IPS-18a (cell line): ENCODE results near the gene APOBEC3A.
"Not testable (repeated sequence)": the region's sequence is repeated elsewhere in the genome, so short reads cannot be mapped to it uniquely, and the experiment has no call there.

ENCODE experiments used
- H3K27ac ChIP-seq: one replicate; pipeline ENCODE4 v1.5.1; 2013; ENCODE audit warnings: low read length
- H3K27me3 ChIP-seq: one replicate; pipeline ENCODE4 v1.6.1; 2013; ENCODE audit warnings: mild to moderate bottlenecking, low read length; ENCODE audit not compliant: control insufficient read depth, insufficient read depth
- H3K36me3 ChIP-seq: one replicate; pipeline ENCODE4 v1.6.1; 2013; ENCODE audit warnings: low read depth, low read length; ENCODE audit not compliant: control insufficient read depth
- H3K4me1 ChIP-seq: one replicate; pipeline ENCODE4 v1.6.1; 2013; ENCODE audit warnings: low read depth, low read length; ENCODE audit not compliant: control insufficient read depth
- H3K4me3 ChIP-seq: one replicate; pipeline ENCODE4 v1.5.1; 2013; ENCODE audit warnings: low read length
- H3K9ac ChIP-seq: one replicate; pipeline ENCODE4 v1.6.1; 2013; ENCODE audit warnings: mild to moderate bottlenecking, low read length, moderate library complexity
- H3K9me3 ChIP-seq: one replicate; pipeline ENCODE4 v1.6.1; 2013; ENCODE audit warnings: low read depth, low read length; ENCODE audit not compliant: control insufficient read depth

Gene APOBEC3A

DNA sequence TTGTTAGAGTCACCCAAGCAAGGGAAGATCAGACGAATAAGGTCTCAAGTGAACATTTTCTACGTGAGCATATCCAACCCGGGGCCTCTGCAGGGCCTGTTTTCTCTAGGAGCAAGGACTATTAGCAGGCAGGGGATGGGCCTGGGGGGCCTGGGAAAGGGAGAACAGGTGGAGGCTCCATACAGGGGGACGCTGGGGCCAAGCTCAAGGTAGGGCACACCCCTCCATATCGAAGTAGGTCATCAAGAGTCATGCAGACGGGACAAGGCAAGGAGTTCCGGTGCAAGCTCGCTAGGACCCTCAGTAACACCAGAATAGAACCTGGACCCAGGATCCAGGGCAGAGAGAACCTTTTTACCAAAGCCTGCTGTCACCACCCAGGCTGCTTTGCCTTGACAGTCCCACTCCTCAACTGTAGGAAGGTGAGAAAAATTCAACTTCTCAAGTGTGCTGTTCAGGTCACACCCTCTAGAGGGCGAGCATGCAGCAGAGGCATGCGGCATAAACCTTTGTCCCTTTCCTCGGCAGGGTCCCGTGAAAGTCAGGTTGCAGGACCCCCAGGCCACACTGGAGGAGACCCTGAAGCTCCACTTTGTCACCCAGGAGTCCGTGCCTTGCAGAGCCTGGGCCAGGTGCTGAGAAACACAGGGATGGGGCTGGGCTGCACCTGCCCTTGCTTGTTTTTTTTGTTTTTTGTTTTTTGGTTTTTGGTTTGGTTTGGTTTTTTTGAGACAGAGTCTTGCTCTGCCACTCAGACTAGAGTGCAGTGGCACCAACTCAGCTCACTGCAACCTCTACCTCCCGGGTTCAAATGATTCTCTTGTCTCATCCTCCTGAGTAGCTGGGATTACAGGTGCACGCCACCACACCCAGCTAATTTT is 16.1 kb downstream of the APOBEC3A start:
- H3K27ac ChIP-seq, result no peak overlapping the region
- no peaks in the 10 kb centered on the region for H3K27me3 ChIP-seq
- peaks cover 5% of the 10 kb centered on the region for H3K9me3 ChIP-seq
- H3K4me3 ChIP-seq, result no peak overlapping the region
- H3K9ac ChIP-seq, result no peak overlapping the region
- no peaks in the 10 kb centered on the region for H3K36me3 ChIP-seq
- H3K4me1 ChIP-seq, result no peaks in the 10 kb centered on the region

DNA sequence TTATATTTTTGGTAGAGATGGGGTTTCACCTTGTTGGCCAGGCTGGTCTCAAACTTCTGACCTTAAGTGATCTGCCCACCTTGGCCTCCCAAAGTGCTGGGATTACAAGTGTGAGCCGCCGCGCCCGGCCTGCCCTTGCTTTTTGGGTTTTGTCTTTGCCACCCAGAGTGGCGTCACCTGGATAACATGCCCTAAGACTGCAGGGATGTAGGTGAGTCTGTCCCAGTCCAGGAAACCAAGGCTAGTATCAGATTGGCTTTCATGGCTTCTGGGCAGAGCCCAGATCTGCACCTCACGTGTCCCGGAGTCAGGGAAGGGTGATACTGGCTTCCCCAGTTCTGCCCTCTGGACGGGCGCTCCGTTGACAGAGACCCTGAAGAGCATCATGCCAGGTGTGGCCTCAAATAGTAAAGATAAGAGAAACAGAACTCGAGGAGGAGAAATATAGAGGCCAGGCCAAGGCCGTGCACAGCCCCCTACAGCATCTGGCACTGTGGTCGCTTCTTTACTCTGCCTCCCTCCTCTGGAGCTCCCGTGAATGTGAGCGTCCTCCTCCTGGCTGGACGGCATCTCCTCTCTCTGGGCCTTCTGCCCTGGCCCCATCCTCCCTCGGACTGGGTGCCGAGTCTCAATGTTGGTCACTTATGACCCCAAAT is 16.9 kb downstream of the APOBEC3A start:
- Histone ChIP-seq H3K27me3 (no peaks in the 10 kb centered on the region), H3K9ac (no peak overlapping the region), H3K4me3 (no peak overlapping the region), H3K4me1 (no peaks in the 10 kb centered on the region), H3K9me3 (peaks cover 5% of the 10 kb centered on the region), H3K27ac (no peak overlapping the region), H3K36me3 (no peaks in the 10 kb centered on the region)

DNA sequence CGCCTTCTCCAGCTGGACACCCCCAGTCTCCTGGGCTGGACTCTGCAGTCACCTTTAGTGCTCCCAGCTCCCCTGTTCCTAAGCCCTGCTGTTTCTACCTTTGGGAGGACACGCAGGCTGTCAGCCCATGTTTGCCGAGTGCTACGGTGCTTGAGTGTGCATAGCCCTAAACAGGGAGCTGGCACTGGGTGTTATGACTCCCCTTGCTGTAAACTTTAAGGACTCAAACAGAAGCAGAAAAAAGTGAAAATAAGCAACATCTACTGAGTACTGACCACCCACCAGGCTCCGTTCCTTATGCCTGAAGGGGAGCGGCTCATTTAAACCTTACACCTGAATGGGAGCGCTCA is 17.4 kb downstream of the APOBEC3A start:
- Histone ChIP-seq H3K4me1 (no peaks in the 10 kb centered on the region), H3K27me3 (no peaks in the 10 kb centered on the region), H3K36me3 (no peaks in the 10 kb centered on the region), H3K4me3 (no peak overlapping the region), H3K9me3 (peaks cover 5% of the 10 kb centered on the region), H3K27ac (no peak overlapping the region), H3K9ac (no peak overlapping the region)

DNA sequence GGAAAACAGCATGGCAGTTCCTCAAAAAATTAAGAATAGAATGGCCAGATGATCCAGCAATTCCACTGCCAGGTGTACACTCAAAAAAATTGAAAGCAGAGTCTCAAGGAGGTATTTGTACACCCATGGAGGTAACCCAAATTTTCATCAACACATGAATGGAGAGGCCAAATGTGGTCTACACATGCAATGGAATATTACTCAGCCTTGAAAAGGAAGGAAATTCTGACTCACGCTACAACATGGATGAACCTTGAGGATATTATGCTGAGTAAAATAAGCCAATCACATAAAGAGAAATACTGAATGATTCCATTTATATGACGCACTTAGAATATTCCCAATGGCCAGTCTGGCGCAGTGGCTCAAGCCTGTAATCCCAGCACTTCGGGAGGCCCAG is 19.9 kb downstream of the APOBEC3A start:
- H3K9me3 ChIP-seq, H3K27ac ChIP-seq, H3K9ac ChIP-seq, H3K36me3 ChIP-seq, H3K4me3 ChIP-seq, H3K27me3 ChIP-seq, H3K4me1 ChIP-seq: not testable (repeated sequence)

DNA sequence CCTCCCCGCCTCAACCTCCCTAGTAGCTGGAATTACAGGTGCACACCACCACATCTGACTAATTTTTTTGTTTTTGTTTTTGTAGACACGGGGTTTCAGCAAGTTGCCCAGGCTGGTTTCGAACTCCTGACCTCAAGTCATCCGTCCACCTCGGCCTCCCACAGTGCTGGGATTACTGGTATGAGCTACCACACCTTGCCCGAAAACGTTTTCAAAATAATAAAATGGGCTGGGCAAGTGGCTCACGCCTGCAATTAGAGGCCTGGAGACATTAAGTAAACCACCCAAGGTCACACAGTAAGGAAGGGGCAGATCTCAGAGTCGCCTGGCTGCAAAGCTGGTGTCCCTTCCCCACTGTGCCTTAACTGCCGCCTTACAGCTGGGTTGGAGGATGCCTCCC is 23.2 kb downstream of the APOBEC3A start:
- H3K4me1 ChIP-seq, result peaks cover 11% of the 10 kb centered on the region
- H3K4me3 ChIP-seq, result peak overlapping the region; percentile 21
- not testable (repeated sequence) for H3K27me3 ChIP-seq, H3K36me3 ChIP-seq, H3K9ac ChIP-seq, H3K27ac ChIP-seq, H3K9me3 ChIP-seq

DNA sequence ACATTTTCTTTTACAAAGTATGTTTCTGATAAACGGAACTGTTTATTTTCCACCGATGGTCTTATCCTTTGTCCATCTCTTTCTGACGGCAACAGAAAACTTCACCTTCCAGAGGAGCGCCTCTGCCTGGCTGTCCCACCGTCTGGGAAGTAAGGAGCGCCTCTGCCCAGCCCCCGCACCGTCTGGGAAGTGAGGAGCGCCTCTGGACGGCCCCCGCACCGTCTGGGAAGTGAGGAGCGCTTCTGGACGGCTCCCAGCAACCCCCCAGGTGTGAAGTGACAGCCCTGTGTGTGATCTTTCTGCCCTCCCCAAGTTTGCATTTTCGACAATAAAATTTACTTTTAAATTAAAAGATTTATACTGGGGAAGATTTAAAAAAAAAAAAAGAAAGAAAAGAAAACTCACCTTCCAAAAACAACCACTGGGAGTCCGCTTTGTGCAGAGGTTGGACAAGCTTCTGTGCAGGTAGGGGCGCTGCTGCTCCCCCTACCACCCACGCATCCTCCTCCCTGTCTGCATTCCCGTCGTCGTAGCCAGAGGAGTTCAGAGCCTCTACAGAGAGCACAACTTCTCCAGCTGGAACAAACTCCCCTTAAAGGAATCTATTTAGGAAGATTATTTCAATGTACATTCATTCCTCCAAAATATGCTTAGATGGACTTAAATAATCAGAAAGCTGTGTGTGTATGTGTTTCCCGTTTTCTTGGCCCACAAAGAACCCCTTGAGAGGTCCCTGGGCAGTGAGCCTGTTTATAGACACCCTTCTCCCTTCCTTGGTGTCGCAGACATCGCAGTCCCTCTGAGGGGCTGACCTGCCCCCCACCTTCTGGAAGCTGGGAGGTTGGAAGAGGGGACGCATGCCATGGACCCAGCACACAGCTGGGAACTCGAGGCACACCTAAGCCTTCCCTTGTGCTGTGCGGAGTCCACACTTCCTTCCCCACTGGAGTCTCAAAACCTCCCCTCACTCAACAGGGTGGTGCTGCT is 23.9 kb downstream of the APOBEC3A start:
- Histone ChIP-seq H3K36me3 (peaks cover 4% of the 10 kb centered on the region), H3K9ac (no peak overlapping the region), H3K27ac (no peak overlapping the region), H3K4me3 (peak overlapping the region; percentile 40), H3K4me1 (peaks cover 11% of the 10 kb centered on the region), H3K27me3 (peaks cover 4% of the 10 kb centered on the region), H3K9me3 (peaks cover 5% of the 10 kb centered on the region)

DNA sequence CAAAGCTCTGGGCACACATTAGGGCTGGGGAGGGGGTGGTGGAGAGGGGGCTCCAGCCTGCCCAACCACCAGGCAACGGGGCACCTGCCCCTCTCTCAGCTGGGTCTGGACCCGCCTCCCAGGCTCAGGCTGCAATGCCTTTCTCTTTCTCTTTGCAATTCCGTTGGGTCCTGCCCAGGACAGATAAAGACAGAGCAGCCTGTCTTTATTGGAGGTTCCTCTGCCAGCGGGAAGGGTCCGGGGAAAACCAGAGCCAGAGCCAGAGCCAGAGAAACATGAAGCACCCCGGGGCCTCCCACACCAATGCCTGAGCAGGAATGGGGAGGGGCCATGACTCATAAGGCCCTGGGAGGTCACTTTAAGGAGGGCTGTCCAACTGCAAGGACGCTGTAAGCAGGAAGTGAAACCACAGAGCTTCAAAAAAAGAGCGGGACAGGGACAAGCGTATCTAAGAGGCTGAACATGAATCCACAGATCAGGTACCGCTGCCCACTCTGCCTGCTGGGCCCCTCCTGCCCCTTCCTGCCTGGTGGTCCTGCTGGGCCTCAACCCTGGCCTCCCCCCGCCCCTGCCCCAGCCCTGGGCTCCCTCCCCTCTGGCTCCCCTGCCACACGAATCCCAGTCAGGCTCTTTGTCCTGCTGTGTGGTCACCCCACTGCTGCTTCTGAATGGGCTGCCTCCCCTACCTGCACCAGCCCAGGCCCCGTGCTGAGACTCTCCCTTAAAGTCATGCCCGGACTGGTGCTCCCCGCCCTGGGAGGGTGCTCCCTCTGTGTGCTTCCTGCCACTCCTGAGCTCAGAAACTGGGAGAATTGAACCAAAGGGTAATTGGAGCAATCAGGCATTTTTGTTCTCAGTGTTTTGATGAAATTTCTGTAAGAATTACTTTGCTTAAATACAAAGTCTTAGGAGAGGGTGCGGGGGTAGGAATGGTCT is 24.9 kb downstream of the APOBEC3A start, which contains the start of gene APOBEC3B:
Gene APOBEC3B (plus strand): TSS at position 356 of the 936 bp plus-strand sequence. CDS start 107 bp downstream, at position 463.
- Histone ChIP-seq H3K9ac (peak within 1 kb of the TSS; percentile 16), H3K9me3 (no peaks in the 10 kb centered on the region), H3K4me3 (peak within 1 kb of the TSS; percentile 40), H3K27me3 (peaks cover 4% of the 10 kb centered on the region), H3K27ac (no peak within 1 kb of the TSS), H3K36me3 (peaks cover 4% of the 10 kb centered on the region), H3K4me1 (peaks cover 11% of the 10 kb centered on the region)

DNA sequence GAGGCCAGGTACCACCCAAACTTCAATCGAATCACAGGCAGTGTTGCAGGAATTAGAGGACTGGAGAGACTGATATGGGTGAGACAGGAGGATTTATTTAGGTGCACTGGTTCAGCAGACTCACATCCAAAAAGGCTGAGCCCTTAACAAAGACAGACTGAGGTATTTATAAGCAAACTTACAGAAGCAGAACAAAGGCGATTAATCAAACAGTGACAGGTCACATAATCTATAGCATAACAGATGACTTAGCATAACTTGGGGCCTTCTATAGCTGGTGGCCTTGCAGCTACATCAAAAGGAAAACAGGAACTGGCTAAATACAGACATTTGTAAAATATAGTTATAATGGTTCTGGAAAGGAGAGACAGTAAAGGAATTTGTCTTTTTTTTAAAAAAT is 26.8 kb downstream of the APOBEC3A start:
- H3K36me3 ChIP-seq, result peaks cover 4% of the 10 kb centered on the region
- H3K27ac ChIP-seq, result no peak overlapping the region
- no peak overlapping the region for H3K4me3 ChIP-seq
- H3K9me3 ChIP-seq, result no peaks in the 10 kb centered on the region
- H3K9ac ChIP-seq, result no peak overlapping the region
- peaks cover 11% of the 10 kb centered on the region for H3K4me1 ChIP-seq
- peaks cover 4% of the 10 kb centered on the region for H3K27me3 ChIP-seq

DNA sequence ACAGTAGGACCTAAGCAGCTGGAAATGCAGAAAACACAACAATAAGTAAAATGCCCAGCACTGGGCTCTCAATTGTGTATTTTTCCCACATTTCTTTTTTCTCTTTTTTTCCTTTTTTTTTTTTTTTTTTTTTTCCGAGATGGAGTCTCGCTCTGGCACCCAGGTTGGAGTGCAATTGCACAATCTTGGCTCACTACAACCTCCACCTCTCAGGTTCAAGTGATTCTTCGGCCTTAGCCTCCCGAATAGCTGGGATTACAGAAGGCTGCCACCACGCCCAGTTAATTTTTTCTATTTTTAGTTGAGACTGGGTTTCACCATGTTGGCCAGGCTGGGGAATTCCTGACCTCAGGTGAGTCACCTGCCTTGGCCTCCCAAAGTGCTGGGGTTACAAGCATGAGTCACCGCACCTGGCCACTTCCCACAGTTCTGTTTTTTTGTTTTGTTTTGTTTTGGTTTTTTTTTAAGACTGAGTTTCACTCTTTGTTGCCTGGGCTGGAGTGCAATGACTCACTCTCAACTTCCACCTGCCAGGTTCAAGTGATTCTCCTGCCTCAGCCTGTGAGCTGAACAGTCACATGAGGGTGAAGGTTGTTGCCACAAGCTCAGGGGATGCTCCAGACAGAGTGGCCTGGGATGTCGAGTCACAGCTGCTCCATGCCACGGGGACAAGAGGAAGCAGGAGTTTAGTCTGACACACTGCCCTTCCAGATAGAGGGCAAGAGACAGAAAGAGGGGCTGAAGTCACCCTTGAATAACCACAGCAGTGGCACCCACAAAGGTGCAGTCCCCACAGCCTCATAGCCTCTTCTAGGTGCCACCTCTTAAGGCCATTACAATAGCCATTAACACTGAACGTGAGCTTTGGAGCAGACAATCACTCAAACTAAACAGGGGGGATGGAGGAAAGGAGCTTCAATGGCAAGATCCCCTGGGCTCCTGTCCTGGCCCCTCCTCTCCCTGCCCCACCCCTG is 27.7 kb downstream of the APOBEC3A start:
- H3K4me3 ChIP-seq, result not testable (repeated sequence)

DNA sequence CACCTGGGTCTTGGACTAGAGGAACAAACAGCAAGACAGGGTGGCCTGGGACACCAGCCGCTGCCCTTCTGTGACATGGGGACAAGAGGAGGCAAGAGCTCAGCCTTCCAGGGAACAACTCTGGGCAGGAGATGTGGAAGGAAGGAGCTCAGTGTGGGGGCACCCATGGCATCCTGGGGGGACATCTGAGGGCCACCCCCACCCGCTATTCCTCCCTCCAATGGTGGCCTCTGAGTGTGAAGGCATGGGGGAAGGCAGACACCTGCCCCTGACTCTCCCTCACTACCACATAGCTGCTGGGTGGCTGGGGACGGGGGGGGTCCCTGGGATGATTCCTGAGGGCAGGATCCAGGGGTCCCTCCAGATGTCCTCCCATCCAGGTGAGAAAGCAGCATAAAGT is 29.2 kb downstream of the APOBEC3A start:
- no peak overlapping the region for H3K27ac ChIP-seq
- H3K27me3 ChIP-seq, result peaks cover under 1% of the 10 kb centered on the region
- H3K4me3 ChIP-seq, result no peak overlapping the region
- peaks cover 7% of the 10 kb centered on the region for H3K4me1 ChIP-seq
- H3K36me3 ChIP-seq, result peaks cover 4% of the 10 kb centered on the region
- H3K9ac ChIP-seq, result no peak overlapping the region
- no peaks in the 10 kb centered on the region for H3K9me3 ChIP-seq

More for the DNA sequence above, 27.7 kb downstream of the APOBEC3A start:
- H3K9ac ChIP-seq, H3K27me3 ChIP-seq, H3K27ac ChIP-seq, H3K36me3 ChIP-seq, H3K9me3 ChIP-seq: not testable (repeated sequence)
- H3K4me1 ChIP-seq, result peaks cover 11% of the 10 kb centered on the region
